GM18873 (cell line): ENCODE results near the gene FGD3.
"Not testable (repeated sequence)": the region's sequence is repeated elsewhere in the genome, so short reads cannot be mapped to it uniquely, and the experiment has no call there.

Experiments used
- ATAC-seq: cut with Tn5 transposase; IDR thresholded peaks from one replicate; pipeline ENCODE4 v1.9.1; 2021; ENCODE audit warnings: mild to moderate bottlenecking, moderate library complexity, moderate number of reproducible peaks; ENCODE audit not compliant: unreplicated experiment, low FRiP score

The FGD3 gene

DNA sequence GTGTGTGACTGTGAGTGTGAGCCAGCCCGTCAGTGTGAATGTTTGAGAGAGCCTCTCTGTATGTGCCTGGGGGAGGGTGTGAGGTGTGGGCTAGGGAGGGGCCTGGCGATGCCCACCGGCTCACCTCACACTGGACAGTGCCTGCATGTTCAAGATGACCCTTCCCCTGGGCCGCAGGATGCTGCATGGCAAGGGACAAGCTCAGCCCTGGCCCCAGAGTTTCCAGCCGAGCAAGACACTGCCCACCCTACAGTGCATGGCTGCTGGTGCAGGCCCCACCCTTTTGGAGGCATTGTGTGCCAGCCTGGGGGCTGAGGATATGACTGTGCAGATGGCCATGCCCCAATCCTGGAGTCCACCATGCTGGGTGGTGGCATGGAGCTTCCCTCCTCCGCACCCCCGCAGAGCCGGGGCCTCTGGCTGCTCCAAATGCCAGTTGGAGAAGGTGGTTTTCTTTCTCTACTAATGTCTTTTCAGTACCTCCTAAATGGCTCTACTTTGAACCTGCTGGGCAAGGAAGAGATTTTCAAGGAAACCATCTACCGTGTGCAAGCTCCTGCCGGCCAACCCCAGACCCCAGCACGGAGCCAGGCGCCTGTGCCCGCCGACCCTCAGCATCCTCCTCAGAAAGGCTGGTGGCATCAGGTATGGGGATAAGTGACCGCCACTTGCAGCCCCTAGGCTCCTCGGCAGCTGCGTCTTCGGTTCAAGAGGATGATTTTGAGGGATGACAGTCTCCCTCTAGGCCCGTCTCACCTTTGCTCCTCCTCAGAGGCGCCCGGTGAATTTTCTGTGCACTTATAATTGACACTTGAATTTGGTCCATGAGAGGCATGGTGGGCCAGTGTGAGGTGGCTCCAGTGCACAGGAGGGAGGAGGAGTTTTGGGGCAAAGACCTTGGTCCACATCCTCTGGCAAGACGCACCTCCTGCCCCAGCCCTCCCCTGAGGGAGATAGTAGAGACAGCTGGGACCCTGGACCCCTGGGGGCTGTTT is 27.7 kb downstream of the FGD3 start:
- no peak for ATAC-seq

DNA sequence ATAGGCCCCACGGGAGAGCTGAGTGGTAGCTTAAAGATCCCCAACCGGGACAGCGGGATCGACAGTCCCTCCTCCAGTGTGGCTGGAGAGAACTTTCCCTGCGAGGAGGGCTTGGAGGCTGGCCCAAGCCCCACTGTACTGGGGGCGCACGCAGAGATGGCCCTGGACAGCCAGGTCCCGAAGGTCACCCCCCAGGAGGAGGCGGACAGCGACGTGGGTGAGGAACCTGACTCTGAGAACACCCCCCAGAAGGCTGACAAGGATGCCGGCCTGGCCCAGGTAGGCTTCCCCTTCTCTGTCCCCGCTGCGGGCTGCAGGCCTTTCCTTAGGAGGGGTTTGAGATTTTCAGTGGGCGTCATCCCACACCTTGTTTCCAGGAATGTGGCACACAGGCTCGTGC is 29.1 kb downstream of the FGD3 start:
- ATAC-seq = no peak

DNA sequence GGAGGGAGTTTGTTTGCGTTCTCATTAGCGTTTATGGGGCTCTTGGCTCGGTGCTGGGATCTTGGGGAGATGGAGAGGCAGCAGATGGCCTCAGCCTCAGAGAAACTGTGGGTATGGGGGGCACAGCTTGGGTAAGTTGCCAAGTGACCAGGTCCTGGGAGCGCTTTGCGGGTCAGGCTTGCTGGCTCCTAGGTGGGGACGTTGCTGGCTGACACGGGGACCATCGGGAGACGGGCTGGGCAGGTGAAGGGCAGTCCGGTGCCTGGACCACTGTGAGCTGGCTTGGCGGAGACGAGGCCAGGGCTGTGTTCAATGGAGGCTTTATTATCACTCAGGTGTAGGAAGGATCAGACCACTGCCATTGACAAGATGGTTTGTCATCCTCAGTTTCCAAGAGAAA is 30.0 kb downstream of the FGD3 start:
- no peak for ATAC-seq

DNA sequence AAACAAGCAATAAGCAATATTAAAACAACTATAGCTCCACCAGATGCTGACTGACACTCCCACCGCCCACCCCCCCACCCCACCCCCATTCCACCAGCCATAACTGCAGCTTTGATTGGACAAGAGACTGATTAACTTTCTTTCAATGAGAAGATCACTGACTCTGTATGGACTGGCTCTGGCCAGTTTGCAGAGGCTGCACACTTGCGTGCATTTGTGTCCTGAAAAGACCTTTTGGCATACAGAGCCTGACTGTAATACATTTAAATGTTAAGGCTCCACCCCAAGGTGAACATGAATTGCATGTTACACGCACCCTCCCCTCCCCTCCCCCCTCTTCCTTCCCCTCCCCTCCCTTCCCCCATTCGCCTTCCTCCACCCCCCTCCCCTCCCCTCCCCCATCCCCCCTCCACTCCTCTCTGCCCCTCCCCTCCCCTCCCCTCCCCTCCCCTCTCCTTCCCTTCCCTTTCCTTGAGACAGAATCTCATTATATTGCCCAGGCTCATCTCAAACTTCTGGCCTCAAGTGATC is 31.1 kb downstream of the FGD3 start:
- ATAC-seq = no peak

DNA sequence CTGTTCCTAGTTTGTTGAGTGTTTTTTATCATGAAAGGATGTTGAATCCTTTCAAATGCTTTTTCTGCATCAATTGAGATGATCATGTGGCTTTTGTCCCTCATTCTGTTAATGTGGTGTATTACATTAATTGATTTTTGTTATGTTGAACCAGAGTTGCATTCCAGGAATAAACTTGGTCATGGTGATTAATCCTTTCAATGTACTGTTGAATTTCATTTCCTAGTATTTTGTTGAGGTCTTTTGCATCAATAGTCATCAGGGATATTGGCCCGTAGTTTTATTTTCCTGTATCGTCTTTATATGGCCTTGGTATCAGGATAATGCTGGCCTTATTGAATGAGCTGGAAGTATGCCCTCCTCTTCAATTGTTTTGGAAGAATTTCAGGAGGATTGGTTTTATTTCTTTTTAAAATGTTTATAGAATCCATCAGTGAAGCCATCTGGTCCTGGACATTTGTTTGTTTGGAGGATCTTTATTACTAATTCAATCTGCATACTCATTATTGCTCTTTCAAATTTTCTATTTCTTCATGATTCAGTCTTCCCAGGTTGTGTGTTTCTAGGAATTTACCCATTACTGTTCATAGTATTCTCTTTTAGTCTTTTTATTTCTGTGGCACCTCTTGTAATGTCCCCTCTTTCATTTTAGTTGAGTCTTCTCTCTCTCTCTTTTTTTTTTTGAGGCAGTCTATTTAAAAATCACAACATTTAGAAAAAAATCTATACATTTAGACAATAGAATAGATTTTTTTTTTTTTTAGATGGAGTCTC is 32.1 kb downstream of the FGD3 start:
- ATAC-seq = no peak

DNA sequence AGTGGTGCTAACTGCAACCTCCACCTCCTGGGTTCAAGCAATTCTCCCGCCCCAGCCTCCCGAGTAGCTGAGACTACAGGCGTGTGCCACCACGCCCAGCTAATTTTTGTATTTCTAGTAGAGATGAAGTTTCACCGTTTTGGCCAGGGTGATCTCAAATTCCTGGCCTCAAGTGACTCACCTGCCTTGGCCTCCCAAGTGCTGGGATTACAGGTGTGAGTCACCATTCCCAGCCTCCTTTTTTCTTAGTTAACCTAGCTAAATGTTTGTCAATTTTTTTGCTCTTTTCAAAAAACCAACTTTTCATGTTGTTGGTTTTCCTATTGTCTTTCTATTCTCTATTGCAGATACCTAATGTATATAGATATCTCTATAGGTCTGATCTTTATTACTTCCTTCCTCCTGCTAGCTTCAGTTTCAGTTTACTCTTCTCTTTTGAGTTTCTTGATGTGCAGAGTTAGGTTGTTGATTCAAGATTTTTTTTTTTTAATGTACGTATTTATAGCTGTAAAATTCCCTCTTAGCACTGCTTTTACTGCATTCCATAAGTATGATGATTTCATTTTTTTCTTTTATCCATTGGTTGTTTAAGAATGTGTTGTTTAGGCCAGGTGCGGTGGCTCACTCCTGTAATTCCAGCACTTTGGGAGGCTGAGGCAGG is 32.9 kb downstream of the FGD3 start:
- no peak for ATAC-seq

DNA sequence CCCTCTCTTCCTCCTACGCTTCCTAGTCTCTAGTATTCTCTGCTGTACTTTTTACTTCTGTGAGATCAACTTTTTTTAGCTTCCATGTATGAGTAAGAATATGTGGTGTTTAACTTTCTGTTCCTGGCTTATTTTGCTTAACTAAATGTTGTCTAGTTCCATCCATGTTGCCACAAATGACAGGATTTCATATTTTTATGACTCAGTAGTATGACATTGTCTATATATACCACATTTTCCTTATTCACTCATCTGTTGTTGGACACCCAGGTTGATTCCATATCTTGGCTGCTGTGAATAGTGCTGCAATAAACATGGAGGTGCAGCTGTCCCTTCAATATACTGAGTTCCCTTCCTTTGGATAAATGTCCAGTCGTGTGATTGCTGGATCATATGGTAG is 34.8 kb downstream of the FGD3 start:
- ATAC-seq = no peak

DNA sequence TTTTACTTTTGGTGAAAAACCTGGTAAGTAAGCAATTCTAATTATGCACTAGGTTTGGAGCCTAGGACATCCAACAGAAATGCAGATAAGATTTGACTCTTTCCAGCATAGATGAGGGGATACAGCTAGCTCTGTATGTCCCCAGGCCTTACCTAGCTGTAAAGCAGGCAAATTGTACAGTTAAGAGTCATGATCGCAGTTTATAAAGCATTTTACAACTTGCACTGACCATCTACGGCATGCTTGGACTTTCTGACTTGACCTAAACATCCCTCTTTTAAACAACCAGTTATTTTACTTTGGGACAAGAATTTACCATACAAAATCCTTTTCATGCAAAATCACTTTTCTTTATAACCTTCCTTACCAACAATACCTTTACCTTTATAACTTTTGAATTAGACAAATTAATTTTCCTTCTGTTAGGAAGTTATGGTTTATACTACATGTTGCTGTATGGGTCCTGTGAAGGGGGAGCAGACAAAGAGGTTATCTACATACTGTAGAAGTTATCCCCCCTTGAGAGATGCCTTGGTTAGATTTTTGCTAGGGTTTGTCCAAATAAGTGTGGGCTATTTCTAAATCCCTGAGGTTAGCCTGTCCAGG is 36.8 kb downstream of the FGD3 start:
- no peak for ATAC-seq

DNA sequence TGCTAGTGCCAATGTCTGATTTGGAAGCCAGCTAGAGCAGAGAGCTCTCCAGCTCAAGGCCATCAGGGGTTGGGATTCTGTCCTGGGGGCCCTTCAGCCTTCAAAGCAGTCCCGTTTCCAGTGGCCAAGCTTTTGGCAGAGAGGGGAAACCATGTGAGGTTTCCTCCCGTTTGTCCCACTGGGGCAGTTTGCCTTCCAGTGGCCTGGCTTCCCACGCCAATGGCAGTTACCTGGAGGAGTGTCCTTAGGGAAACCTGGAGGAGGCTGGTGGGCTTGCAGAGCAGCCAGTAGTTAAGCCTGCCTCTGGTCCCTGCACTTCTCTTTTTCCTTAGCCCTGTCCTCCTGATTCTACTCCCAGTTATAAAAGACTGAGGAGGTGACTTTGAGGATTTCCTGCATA is 37.7 kb downstream of the FGD3 start:
- ATAC-seq = no peak

DNA sequence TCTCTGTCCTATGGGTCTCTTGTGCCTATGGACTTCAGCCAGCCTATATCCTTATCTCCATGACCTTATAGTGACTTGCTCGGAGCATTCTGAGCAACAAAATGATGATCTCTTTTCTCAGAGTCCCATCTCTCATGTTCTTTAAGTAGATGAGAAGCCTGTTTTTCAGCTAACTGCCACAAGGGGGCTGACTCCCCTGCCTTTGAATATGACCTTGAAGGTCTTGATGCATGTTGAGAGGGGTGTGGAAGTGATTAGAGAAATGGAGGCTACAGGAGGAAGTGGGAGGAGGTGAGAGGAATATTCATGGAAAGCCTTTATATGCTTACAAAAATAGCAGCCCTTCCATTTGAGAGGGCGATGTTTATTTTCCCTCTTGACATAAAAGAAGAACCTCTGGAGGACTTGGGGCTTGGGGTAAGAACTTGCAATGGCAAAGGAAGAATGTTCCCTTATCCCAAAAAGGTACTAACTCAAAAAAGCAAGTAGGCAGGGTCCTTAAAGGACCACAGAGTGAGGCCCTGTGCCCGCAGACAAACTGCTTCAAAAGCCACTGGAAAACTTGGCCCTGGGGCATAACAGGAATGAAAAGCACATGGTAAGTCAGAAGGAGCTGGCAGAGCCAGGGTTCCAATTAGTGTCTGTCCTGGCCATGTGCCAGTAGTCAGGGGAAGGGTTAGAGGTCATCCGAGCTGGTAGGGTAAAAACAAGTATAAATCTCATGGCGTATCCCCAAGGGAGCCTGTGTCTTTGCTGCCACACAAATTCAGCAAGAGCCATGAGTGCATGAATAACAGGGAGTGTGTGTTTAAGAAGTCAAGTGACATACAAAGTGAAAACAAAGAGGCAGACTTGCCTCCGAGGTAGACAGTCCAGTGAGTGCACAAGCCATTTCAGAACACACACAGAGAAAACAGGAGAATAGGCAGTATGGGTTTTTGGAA is 39.1 kb downstream of the FGD3 start:
- ATAC-seq = no peak

DNA sequence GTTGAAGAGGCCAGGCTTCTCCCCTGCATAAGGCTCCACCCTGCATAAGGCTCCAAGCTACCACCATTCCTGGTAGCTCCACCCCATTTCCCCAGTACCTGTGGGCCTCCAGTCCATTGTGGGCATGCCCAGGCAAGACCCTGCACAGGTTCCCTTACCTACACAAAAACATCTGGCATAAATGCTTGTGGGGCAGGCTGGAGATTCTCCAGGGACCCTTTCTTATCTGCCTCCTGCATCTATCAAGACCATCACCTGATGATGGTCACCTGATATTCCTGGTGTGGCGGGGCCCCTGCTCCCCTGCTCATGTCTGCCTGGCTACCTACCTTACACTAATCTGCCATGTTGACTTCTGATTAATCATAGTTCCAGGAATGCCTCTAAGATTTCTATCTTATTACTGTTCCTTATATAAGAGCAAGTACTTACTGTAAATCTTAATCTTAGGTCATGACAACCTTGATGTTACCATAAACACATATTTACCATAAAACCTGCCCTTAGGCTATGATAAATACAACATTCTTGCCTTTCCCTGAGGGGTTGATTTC is 41.0 kb downstream of the FGD3 start:
- no peak for ATAC-seq

DNA sequence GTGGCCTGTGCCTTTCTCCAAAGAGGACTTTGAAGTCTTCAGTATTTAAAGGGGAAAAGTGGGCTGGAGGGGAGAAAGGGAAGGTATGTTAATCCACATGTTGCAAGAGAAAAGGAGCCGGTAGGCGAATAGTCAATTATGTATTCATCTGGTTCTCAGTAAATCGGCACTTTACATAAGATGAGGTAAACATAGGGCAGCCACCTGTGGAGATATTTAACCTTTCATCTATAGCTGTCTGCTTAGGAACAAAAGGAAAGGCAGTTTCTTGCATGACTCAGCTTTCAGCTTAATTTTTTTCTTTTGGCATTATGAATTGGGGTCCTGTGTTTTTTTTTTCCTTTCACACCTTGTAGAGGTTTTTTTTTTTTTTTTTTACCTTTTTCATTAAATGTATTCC is 42.2 kb downstream of the FGD3 start:
- no peak for ATAC-seq

DNA sequence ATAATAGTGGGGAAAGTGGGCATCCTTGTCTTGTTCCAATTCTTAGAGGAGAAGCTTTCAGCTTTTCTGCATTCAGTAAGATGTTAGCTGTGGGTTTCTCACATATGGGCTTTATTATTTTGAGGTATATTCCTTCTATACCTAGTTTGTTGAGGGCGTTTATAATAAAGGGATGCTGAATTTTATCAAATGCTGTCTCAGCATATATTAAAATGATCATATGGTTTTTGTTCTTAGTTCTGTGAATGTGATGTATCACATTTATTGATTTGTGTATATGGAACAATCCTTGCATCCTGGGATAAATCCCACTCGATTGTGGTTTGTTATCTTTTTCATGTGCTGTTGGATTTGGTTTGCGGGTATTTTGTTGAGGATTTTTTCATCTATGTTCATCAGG is 43.1 kb downstream of the FGD3 start:
- no peak for ATAC-seq

DNA sequence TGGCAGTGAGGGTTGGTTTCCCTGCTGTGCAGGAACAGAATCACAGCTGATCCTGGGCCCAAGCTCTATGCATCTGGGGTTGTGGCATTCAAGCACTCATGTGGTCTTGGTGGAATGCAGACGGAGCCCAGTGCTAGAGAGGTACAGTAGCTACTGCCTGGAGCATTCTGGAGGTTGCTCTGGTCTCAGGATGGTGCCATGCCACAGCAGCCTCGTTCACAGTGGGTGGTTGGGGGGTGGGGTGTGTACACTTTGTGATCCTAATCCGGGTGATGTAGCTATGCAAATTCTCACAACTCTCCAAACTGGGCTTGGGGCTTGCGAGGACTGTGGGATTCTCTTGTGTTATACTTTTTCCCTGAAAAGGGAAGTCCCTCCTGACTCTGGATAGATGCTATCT is 45.2 kb downstream of the FGD3 start:
- no peak for ATAC-seq

DNA sequence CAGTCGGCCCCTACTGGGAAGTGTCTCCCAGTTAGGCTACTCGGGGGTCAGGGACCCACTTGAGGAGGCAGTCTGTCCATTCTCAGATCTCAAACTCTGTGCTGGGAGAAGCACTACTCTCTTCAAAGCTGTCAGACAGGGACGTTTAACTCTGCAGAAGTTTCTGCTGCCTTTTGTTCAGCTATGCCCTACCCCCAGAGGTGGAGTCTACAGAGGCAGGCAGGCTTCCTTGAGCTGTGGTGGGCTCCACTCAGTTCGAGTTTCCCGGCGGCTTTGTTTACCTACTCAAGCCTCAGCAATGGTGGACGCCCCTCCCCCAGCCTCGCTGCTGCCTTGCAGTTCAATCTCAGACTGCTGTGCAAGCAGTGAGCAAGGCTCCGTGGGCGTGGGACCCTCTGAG is 51.5 kb downstream of the FGD3 start:
- ATAC-seq = not testable (repeated sequence)

DNA sequence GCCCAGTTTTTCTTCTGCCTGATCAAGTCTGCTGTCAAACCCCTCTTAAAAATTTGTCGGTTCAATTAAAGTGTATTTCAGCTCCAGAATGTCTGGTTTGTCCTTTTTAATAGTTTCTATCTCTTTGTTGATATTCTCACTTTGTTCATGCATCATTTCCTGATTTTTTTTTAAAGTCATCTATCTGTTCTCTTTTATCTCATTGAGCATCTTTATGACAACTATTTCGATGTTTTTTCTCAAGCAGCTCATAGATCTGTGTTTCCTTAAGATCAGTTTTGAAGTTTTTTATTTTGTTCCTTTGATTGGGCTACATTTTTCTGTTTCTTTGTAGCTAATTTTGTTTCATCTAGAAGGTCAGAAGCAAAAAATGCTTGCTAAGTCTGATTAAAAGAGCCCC is 53.7 kb downstream of the FGD3 start:
- ATAC-seq = no peak

DNA sequence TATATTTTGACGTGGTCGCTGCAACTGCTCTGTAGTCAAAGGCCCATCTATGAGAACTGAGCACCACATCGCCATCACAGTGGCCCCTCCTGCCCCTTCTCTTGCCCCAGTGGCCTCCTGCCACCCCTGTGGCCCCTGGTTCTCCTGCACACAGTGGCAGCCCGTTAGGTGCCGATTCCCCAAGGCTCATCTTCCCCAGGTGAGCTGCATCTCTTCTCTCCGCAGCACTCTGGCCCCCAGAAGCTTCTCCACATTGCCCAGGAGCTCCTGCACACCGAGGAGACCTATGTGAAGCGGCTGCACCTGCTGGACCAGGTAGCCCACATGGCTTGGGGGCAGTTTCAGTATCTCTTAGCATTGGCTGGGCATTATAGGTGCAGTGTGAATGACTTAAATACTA is 55.4 kb downstream of the FGD3 start:
- no peak for ATAC-seq

DNA sequence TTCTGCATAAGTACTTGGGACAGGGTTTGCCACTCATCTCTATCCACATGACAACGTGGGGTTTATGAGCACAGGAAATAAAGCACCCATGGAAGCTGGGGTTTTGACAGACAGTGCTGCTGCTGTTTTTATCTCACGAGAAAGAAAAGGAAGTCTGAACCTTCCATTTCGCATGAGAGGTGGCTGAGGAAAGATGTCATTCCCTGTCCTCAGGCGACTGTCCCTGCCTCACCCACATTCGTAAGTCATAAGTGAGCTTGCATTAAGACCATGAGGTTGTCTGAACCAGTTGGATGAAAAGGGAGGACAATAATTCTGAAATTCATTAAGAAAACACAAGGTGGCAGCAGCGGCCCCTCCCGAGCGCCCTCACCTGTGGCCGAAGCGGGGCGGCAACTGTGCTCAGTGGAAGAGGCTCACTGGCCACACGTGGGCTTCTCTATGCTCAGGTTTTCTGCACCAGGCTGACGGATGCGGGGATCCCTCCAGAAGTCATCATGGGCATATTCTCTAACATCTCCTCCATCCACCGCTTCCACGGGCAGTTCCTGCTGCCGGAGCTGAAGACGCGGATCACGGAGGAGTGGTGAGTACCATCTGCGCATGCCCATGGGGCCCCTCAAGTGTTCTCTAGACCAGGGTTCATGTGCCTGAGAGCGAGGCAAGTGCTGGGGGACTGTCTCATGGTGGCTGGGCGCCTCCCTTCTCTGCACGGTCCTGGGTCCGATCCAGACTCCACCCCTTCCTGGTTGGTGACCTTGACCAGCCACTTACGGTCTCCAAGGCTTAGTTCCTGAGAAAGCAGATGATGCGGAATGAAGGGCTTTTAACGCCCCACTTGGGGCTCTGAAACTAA is 56.5 kb downstream of the FGD3 start:
- no peak for ATAC-seq
